Measurements from ENCODE around the gene TUBGCP5.

- no peak for TF ChIP-seq CTCF (IDR thresholded peaks at IDR 0.05)
- no peak for TF ChIP-seq SMAD3 (CRISPR knock-in tag; IDR thresholded peaks at IDR 0.05; ENCODE audit: borderline replicate concordance)
- peak; percentile 34; the same call in 1 of the 2 replicates for TF ChIP-seq MAX (CRISPR knock-in tag; IDR thresholded peaks at IDR 0.05)
- no peak for TF ChIP-seq PRRX2 (CRISPR knock-in tag; IDR thresholded peaks at IDR 0.05)
- no peak for TF ChIP-seq TCF7 (CRISPR knock-in tag; IDR thresholded peaks at IDR 0.05; ENCODE audit: low read depth)
- TF ChIP-seq IRF1 (CRISPR knock-in tag; IDR thresholded peaks at IDR 0.05) = no peak
- TF ChIP-seq PREB (CRISPR knock-in tag; IDR thresholded peaks at IDR 0.05; ENCODE audit: borderline replicate concordance) = no peak
- no peak for TF ChIP-seq ZNF423 (CRISPR knock-in tag; IDR thresholded peaks at IDR 0.05)
- no peak for TF ChIP-seq ATF6 (CRISPR knock-in tag; IDR thresholded peaks at IDR 0.05)
- no peak for TF ChIP-seq ZNF281 (CRISPR knock-in tag; IDR thresholded peaks at IDR 0.05)
- no peak for TF ChIP-seq GABPB1 (CRISPR knock-in tag; IDR thresholded peaks at IDR 0.05)
- no peak for TF ChIP-seq ERG (CRISPR knock-in tag; IDR thresholded peaks at IDR 0.05)
- no peak for TF ChIP-seq IRF2 (CRISPR knock-in tag; IDR thresholded peaks at IDR 0.05; ENCODE audit: borderline replicate concordance, low read depth)
Measured at GRCh38 chr15:22979238-22980188, 59.9 kb downstream of the TUBGCP5 start.

Measured in WTC11 (cell line).